Measurements from ENCODE around the gene FMN2.

GRCh38 chr1:240306673-240307072, 215.0 kb downstream of the FMN2 start:
- TF ChIP-seq CTCF (conservative IDR thresholded peaks at IDR 0.05) (no peak), ZFX (IDR thresholded peaks at IDR 0.05) (no peak)
